OCI-LY7 (cell line): ENCODE measurements around the gene RUNX1. TPM values are rescaled to one million over a fixed set of nuclear protein-coding genes. Genes with fewer than 3 reads are reported as not detected.

Experiments
- BruUV-seq: library from RNA; stranded (reverse); fragments of 400-500 nt; replicated peaks from 2 replicates; lab custom pipeline; 2021; lab: Mats Ljungman, UMichigan
- CTCF ChIA-PET: fragments of 300-600 bp; sonication (Branson Sonifier 250); formaldehyde crosslinking; loops from one replicate; lab custom pipeline; 2022; ENCODE audit warnings: antibody characterized with exemption; ENCODE audit not compliant: unreplicated experiment; lab: Charles Lee
- POLR2A ChIA-PET: fragments of 300-600 bp; sonication (Branson Sonifier 250); formaldehyde crosslinking; loops from one replicate; lab custom pipeline; 2022; ENCODE audit warnings: antibody characterized with exemption; lab: Charles Lee
- DNase-seq: peaks from one replicate; pipeline ENCODE4 v3.0.0-alpha.2; 2015; ENCODE audit warnings: low spot score
- H2AFZ ChIP-seq: fragments of 200-600 bp; sonication (generic), shearing (Covaris generic); 2 replicates; pipeline ENCODE4 v1.6.1; 2014; ENCODE audit warnings: mild to moderate bottlenecking, antibody characterized with exemption, low read length, moderate library complexity
- H3K27ac ChIP-seq: fragments of 200-600 bp; sonication (generic); 2 replicates; pipeline ENCODE4 v1.5.1; 2014; ENCODE audit warnings: mixed run types, low read depth, mild to moderate bottlenecking, moderate library complexity, low read length, inconsistent platforms; ENCODE audit not compliant: poor library complexity, severe bottlenecking
- H3K36me3 ChIP-seq: fragments of 200-600 bp; sonication (generic); 2 replicates; pipeline ENCODE4 v1.6.1; 2014; ENCODE audit warnings: mild to moderate bottlenecking, antibody characterized with exemption, low read length, moderate library complexity, mixed read lengths; ENCODE audit not compliant: insufficient read depth
- H3K4me1 ChIP-seq: fragments of 200-600 bp; sonication (generic); 2 replicates; pipeline ENCODE4 v1.5.1; 2014; ENCODE audit warnings: mild to moderate bottlenecking, low read length; ENCODE audit not compliant: insufficient read depth, poor library complexity, severe bottlenecking
- H3K4me2 ChIP-seq: fragments of 200-600 bp; sonication (generic); 2 replicates; pipeline ENCODE4 v1.6.1; 2014; ENCODE audit warnings: mild to moderate bottlenecking, low read length
- H3K4me3 ChIP-seq: fragments of 200-600 bp; sonication (generic); 2 replicates; pipeline ENCODE4 v1.5.1; 2014; ENCODE audit warnings: mild to moderate bottlenecking, low read depth, low read length; ENCODE audit not compliant: poor library complexity, severe bottlenecking
- H3K79me2 ChIP-seq: fragments of 200-600 bp; sonication (generic); 2 replicates; pipeline ENCODE4 v1.6.1; 2016; ENCODE audit warnings: low read depth, mild to moderate bottlenecking, low read length, moderate library complexity, mixed read lengths; ENCODE audit not compliant: insufficient read depth
- H3K9me2 ChIP-seq: fragments of 200-600 bp; sonication (generic); 2 replicates; pipeline ENCODE4 v1.6.1; 2016; ENCODE audit warnings: mild to moderate bottlenecking, low read length, mixed read lengths; ENCODE audit not compliant: insufficient read depth
- H3K9me3 ChIP-seq: fragments of 200-600 bp; sonication (generic); 2 replicates; pipeline ENCODE4 v1.6.1; 2014; ENCODE audit warnings: mild to moderate bottlenecking, mixed run types, low read length, mixed read lengths
- H4K20me1 ChIP-seq: fragments of 200-600 bp; sonication (generic); 2 replicates; pipeline ENCODE4 v1.6.1; 2014; ENCODE audit warnings: mild to moderate bottlenecking, antibody characterized with exemption, low read length, moderate library complexity, mixed read lengths; ENCODE audit not compliant: insufficient read depth
- EZH2phosphoT487 ChIP-seq: fragments of 200-600 bp; sonication (generic); IDR thresholded peaks from 2 replicates; pipeline ENCODE4 v1.6.1; 2018; ENCODE audit warnings: low read depth, borderline replicate concordance, mild to moderate bottlenecking, mixed run types, antibody characterized with exemption, low read length, moderate library complexity, mixed read lengths
- intact Hi-C: fragments of 100-400 bp; cut with micrococcal nuclease; formaldehyde crosslinking; loops from one replicate; pipeline ENCODE4 v1.10.0; 2022; ENCODE audit not compliant: unreplicated experiment
- total RNA-seq, 2 experiments: library from RNA; depleted of rRNA in 1 of 2; stranded (reverse); fragments of >200 nt in 1 of 2; shearing (Covaris generic) in 1 of 2; gene quantifications; 2 replicates each; pipeline ENCODE4 v1.2.3, GENCODE V29; 2014 to 2022
- TF ChIP-seq, protein P1 (sequence below): fragments of 200-600 bp; sonication (generic); conservative IDR thresholded peaks from 2 replicates; pipeline ENCODE4 v1.5.1; 2014; ENCODE audit warnings: mild to moderate bottlenecking, antibody characterized with exemption, low read length, moderate library complexity, mixed read lengths

RUNX1 gene
- total RNA-seq, 2 experiments from 2014 or later, result 30.5 to 40.8 TPM

DNA sequence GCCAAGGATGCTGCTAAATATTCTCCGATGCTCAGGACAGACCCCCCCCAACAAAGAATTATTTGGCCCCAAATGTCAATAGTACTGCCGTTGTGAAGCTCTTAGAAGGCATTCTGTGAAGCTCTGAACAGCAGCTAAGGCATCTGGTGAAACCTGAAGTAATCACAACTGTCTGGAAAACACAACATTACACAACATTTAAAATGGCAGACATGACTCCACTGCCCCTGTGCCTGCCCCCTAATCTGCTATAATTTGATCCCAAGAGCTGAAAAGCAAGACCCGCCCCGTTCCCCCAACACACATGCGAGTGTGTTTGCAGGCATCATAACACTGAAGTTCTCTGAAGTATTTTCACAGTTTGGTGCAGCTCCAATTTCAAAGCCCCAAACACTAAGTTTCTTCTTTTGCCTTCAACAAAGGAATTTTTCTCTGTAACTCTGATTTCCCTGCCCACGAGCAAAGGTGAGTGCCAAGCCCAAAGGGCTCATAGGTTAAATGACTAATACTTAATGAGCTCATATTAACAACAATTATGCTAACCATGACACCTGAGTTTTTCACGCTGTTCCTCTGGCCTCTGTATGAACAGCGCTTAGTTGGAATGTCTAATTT is 251.1 kb downstream of the RUNX1 start:
- Histone ChIP-seq H3K79me2 (no peaks in the 10 kb centered on the region), H3K9me3 (no peaks in the 10 kb centered on the region), H3K4me2 (no peak overlapping the region), H3K4me1 (no peaks in the 10 kb centered on the region), H3K27ac (no peak overlapping the region), H3K4me3 (no peak overlapping the region), H3K36me3 (peaks cover 50% of the 10 kb centered on the region), H2AFZ (no peak overlapping the region), H4K20me1 (no peaks in the 10 kb centered on the region), H3K9me2 (no peaks in the 10 kb centered on the region)
- TF ChIP-seq EZH2phosphoT487, result no peak
- BruUV-seq, result no TSS peak
- ChIA-PET CTCF (no interaction called here), POLR2A (no interaction called here)
- no peak for DNase-seq
- intact Hi-C loops, result no loop called here

DNA sequence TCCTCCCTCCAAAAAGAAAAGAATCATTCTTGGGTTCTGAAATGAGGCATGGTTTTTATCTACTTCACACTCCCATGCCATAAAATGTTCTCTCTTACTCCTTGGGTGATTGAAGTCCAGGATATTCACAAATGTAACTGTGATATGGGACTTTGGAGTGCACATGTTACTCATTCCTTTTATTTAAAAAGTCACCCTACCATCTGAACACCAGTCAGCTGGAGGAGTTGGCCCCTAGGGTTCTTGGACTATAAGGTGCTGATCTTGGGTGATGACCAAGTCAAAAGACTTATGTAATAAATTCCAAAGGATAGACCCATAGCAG is 251.9 kb downstream of the RUNX1 start:
- Histone ChIP-seq H3K9me3 (no peaks in the 10 kb centered on the region), H4K20me1 (no peaks in the 10 kb centered on the region), H3K4me3 (no peak overlapping the region), H3K79me2 (no peaks in the 10 kb centered on the region), H2AFZ (no peak overlapping the region), H3K9me2 (no peaks in the 10 kb centered on the region), H3K36me3 (peaks cover 49% of the 10 kb centered on the region), H3K4me1 (no peaks in the 10 kb centered on the region), H3K4me2 (no peak overlapping the region), H3K27ac (no peak overlapping the region)
- CTCF ChIA-PET, result no interaction called here
- no peak for DNase-seq
- POLR2A ChIA-PET, result no interaction called here
- BruUV-seq, result no TSS peak
- TF ChIP-seq, protein P1, sequence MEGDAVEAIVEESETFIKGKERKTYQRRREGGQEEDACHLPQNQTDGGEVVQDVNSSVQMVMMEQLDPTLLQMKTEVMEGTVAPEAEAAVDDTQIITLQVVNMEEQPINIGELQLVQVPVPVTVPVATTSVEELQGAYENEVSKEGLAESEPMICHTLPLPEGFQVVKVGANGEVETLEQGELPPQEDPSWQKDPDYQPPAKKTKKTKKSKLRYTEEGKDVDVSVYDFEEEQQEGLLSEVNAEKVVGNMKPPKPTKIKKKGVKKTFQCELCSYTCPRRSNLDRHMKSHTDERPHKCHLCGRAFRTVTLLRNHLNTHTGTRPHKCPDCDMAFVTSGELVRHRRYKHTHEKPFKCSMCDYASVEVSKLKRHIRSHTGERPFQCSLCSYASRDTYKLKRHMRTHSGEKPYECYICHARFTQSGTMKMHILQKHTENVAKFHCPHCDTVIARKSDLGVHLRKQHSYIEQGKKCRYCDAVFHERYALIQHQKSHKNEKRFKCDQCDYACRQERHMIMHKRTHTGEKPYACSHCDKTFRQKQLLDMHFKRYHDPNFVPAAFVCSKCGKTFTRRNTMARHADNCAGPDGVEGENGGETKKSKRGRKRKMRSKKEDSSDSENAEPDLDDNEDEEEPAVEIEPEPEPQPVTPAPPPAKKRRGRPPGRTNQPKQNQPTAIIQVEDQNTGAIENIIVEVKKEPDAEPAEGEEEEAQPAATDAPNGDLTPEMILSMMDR, result no peak
- TF ChIP-seq EZH2phosphoT487, result no peak
- intact Hi-C loops, result no loop called here

DNA sequence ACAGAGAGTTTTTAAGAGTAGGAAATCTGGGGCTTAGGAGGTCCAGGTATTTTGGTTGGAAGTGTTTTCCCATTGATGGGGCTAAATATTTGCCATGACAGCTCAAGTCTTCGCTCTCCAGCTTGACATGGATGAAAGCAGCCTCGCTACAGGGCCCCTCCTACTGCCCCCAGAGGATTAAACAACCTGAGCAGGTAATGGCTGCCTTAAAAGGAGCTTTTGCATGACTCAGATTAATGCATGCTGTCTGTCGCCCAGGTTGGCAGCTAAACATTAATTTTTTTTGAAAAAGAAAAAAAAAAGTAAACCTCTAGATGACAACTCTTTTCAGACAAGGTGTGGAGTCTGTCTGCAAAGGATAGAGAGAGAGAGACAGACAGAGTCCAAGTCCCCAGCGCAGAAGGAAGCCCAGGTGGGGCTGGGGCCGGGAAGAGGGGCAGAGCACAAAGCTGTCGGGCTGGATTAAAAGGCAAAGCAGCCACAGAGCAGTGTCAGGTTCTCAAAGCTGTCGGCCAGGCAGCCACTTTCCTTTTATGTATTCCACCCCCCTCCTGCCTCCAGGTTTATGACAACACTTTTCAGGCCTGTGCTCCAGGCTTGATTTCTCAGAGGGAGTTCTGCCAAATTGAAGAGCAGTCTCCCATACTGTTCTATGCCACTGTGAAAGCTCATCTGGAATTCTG is 252.4 kb downstream of the RUNX1 start:
- DNase-seq, result no peak
- intact Hi-C loops, result no loop called here
- no peak for TF ChIP-seq EZH2phosphoT487
- TF ChIP-seq, protein P1, result no peak
- H3K79me2 ChIP-seq, result no peaks in the 10 kb centered on the region
- H3K4me3 ChIP-seq, result no peak overlapping the region
- no peaks in the 10 kb centered on the region for H3K9me2 ChIP-seq
- ChIA-PET CTCF (no interaction called here), POLR2A (no interaction called here)
- no peaks in the 10 kb centered on the region for H3K9me3 ChIP-seq
- no peaks in the 10 kb centered on the region for H3K4me1 ChIP-seq
- no peak overlapping the region for H3K4me2 ChIP-seq
- no peak overlapping the region for H3K27ac ChIP-seq
- peaks cover 44% of the 10 kb centered on the region for H3K36me3 ChIP-seq
- H4K20me1 ChIP-seq, result no peaks in the 10 kb centered on the region
- H2AFZ ChIP-seq, result no peak overlapping the region
- BruUV-seq, result no TSS peak
